ENCODE data around the gene CNTNAP2.
A peak's percentile ranks its signal among the peaks of the same experiment; 100 is the strongest.

The CNTNAP2 gene

GRCh38 chr7:147300293-147300692 lies 1183.7 kb downstream of the CNTNAP2 start:
- no peaks in the 10 kb centered on the region for H3K36me3 ChIP-seq (ENCODE audit: control insufficient read depth in 4 of 4, insufficient read depth in 4 of 4, low read length in 3 of 4)
- POLR2A ChIA-PET = no interaction called here
- H3K4me1 ChIP-seq (ENCODE audit: control extremely low read depth in 1 of 4, control insufficient read depth in 4 of 4, insufficient read depth in 4 of 4, low read length in 3 of 4) = peaks cover 3 to 32% (median 11%) of the 10 kb centered on the region in 4 experiments
- H3K4me3 ChIP-seq (ENCODE audit: control insufficient read depth in 1 of 7, extremely low read depth in 1 of 7, insufficient read depth in 4 of 7, low read depth in 2 of 7, low read length in 6 of 7) = no peak overlapping the region
- DNase-seq = no peak
- CTCF ChIA-PET = no interaction called here
- WGBS (ENCODE audit: insufficient coverage) = 90% methylated on average over 1 of the region's 1 CpG
- no peak overlapping the region for H3K27ac ChIP-seq (ENCODE audit: insufficient read depth in 1 of 2, low read depth in 1 of 2, low read length in 2 of 2, poor library complexity in 1 of 2, severe bottlenecking in 2 of 2)
- no peaks in the 10 kb centered on the region for H3K9me3 ChIP-seq (ENCODE audit: control extremely low read depth in 1 of 5, control insufficient read depth in 4 of 5, insufficient read depth in 2 of 5, low read depth in 1 of 5, low read length in 4 of 5)
- H3K27me3 ChIP-seq (replicated peaks in 2 of 5; ENCODE audit: control insufficient read depth in 4 of 5, insufficient read depth in 5 of 5, low read length in 4 of 5) = no peaks in the 10 kb centered on the region

GRCh38 chr7:147304376-147304775 lies 1187.8 kb downstream of the CNTNAP2 start:
- H3K4me1 ChIP-seq (ENCODE audit: control extremely low read depth in 1 of 4, control insufficient read depth in 4 of 4, insufficient read depth in 4 of 4, low read length in 3 of 4) = peaks cover 3 to 18% (median 4%) of the 10 kb centered on the region in 4 experiments
- no peaks in the 10 kb centered on the region for H3K36me3 ChIP-seq (ENCODE audit: control insufficient read depth in 4 of 4, insufficient read depth in 4 of 4, low read length in 3 of 4)
- H3K27me3 ChIP-seq (replicated peaks in 2 of 5; ENCODE audit: control insufficient read depth in 4 of 5, insufficient read depth in 5 of 5, low read length in 4 of 5) = no peaks in the 10 kb centered on the region
- ChIA-PET CTCF (no interaction called here), POLR2A (interaction anchor here (0.6 kb wide), 1 partner anchor 24 kb away, joined by 3 read pairs; no protein-coding TSS in a partner anchor)
- DNase-seq = peak; percentile 53 to 82 (median 67)
- no CpG with 5 or more reads among the region's 2 CpGs for WGBS (ENCODE audit: insufficient coverage)
- H3K27ac ChIP-seq (ENCODE audit: insufficient read depth in 1 of 2, low read depth in 1 of 2, low read length in 2 of 2, poor library complexity in 1 of 2, severe bottlenecking in 2 of 2) = no peak overlapping the region
- H3K9me3 ChIP-seq (ENCODE audit: control extremely low read depth in 1 of 5, control insufficient read depth in 4 of 5, insufficient read depth in 2 of 5, low read depth in 1 of 5, low read length in 4 of 5) = no peaks in the 10 kb centered on the region
- peak overlapping the region in 1 of 7 experiments; percentile 47 for H3K4me3 ChIP-seq (ENCODE audit: control insufficient read depth in 1 of 7, extremely low read depth in 1 of 7, insufficient read depth in 4 of 7, low read depth in 2 of 7, low read length in 6 of 7)

GRCh38 chr7:147305827-147306226 lies 1189.2 kb downstream of the CNTNAP2 start:
- ChIA-PET POLR2A (no interaction called here), CTCF (no interaction called here)
- Histone ChIP-seq H3K4me1 (ENCODE audit: control extremely low read depth in 1 of 4, control insufficient read depth in 4 of 4, insufficient read depth in 4 of 4, low read length in 3 of 4) (peaks cover 3 to 16% (median 4%) of the 10 kb centered on the region in 4 experiments), H3K27me3 (replicated peaks in 2 of 5; ENCODE audit: control insufficient read depth in 4 of 5, insufficient read depth in 5 of 5, low read length in 4 of 5) (no peaks in the 10 kb centered on the region), H3K36me3 (ENCODE audit: control insufficient read depth in 4 of 4, insufficient read depth in 4 of 4, low read length in 3 of 4) (no peaks in the 10 kb centered on the region), H3K27ac (ENCODE audit: insufficient read depth in 1 of 2, low read depth in 1 of 2, low read length in 2 of 2, poor library complexity in 1 of 2, severe bottlenecking in 2 of 2) (no peak overlapping the region), H3K4me3 (ENCODE audit: control insufficient read depth in 1 of 7, extremely low read depth in 1 of 7, insufficient read depth in 4 of 7, low read depth in 2 of 7, low read length in 6 of 7) (no peak overlapping the region), H3K9me3 (ENCODE audit: control extremely low read depth in 1 of 5, control insufficient read depth in 4 of 5, insufficient read depth in 2 of 5, low read depth in 1 of 5, low read length in 4 of 5) (no peaks in the 10 kb centered on the region)
- 100% methylated on average over 2 of the region's 2 CpGs for WGBS (ENCODE audit: insufficient coverage)
- DNase-seq = no peak

- no peak overlapping the region for H3K27ac ChIP-seq (ENCODE audit: insufficient read depth in 1 of 2, low read depth in 1 of 2, low read length in 2 of 2, poor library complexity in 1 of 2, severe bottlenecking in 2 of 2)
- ChIA-PET CTCF (no interaction called here), POLR2A (no interaction called here)
- H3K9me3 ChIP-seq (ENCODE audit: control extremely low read depth in 1 of 5, control insufficient read depth in 4 of 5, insufficient read depth in 2 of 5, low read depth in 1 of 5, low read length in 4 of 5) = no peaks in the 10 kb centered on the region
- no peaks in the 10 kb centered on the region for H3K36me3 ChIP-seq (ENCODE audit: control insufficient read depth in 4 of 4, insufficient read depth in 4 of 4, low read length in 3 of 4)
- no peak overlapping the region for H3K4me3 ChIP-seq (ENCODE audit: control insufficient read depth in 1 of 7, extremely low read depth in 1 of 7, insufficient read depth in 4 of 7, low read depth in 2 of 7, low read length in 6 of 7)
- no peak for DNase-seq
- H3K27me3 ChIP-seq (replicated peaks in 2 of 5; ENCODE audit: control insufficient read depth in 4 of 5, insufficient read depth in 5 of 5, low read length in 4 of 5) = no peaks in the 10 kb centered on the region
- H3K4me1 ChIP-seq (ENCODE audit: control extremely low read depth in 1 of 4, control insufficient read depth in 4 of 4, insufficient read depth in 4 of 4, low read length in 3 of 4) = peaks cover 3 to 19% (median 8%) of the 10 kb centered on the region in 4 experiments
- 100% methylated on average over 3 of the region's 5 CpGs for WGBS (ENCODE audit: insufficient coverage)
These were observed 1191.9 kb downstream of the CNTNAP2 start for GRCh38 chr7:147308539-147308938.

- Histone ChIP-seq H3K36me3 (ENCODE audit: control insufficient read depth in 4 of 4, insufficient read depth in 4 of 4, low read length in 3 of 4) (no peaks in the 10 kb centered on the region), H3K9me3 (ENCODE audit: control extremely low read depth in 1 of 5, control insufficient read depth in 4 of 5, insufficient read depth in 2 of 5, low read depth in 1 of 5, low read length in 4 of 5) (no peaks in the 10 kb centered on the region), H3K4me1 (ENCODE audit: control extremely low read depth in 1 of 4, control insufficient read depth in 4 of 4, insufficient read depth in 4 of 4, low read length in 3 of 4) (peaks cover 0 to 9% (median 1%) of the 10 kb centered on the region in 4 experiments), H3K27me3 (replicated peaks in 2 of 5; ENCODE audit: control insufficient read depth in 4 of 5, insufficient read depth in 5 of 5, low read length in 4 of 5) (no peaks in the 10 kb centered on the region), H3K27ac (ENCODE audit: insufficient read depth in 1 of 2, low read depth in 1 of 2, low read length in 2 of 2, poor library complexity in 1 of 2, severe bottlenecking in 2 of 2) (no peak overlapping the region), H3K4me3 (ENCODE audit: control insufficient read depth in 1 of 7, extremely low read depth in 1 of 7, insufficient read depth in 4 of 7, low read depth in 2 of 7, low read length in 6 of 7) (no peak overlapping the region)
- DNase-seq = peak in 2 of 3 donors; percentile 69 to 71
- ChIA-PET POLR2A (no interaction called here), CTCF (no interaction called here)
- 43% methylated on average over 1 of the region's 1 CpG for whole genome bisulfite sequencing (ENCODE audit: insufficient coverage)
These were observed 1194.7 kb downstream of the CNTNAP2 start for GRCh38 chr7:147311336-147311735.

- Histone ChIP-seq H3K9me3 (ENCODE audit: control extremely low read depth in 1 of 5, control insufficient read depth in 4 of 5, insufficient read depth in 2 of 5, low read depth in 1 of 5, low read length in 4 of 5) (peaks cover 0 to 3% (median 1%) of the 10 kb centered on the region in 5 experiments), H3K27ac (ENCODE audit: insufficient read depth in 1 of 2, low read depth in 1 of 2, low read length in 2 of 2, poor library complexity in 1 of 2, severe bottlenecking in 2 of 2) (no peak overlapping the region), H3K4me1 (ENCODE audit: control extremely low read depth in 1 of 4, control insufficient read depth in 4 of 4, insufficient read depth in 4 of 4, low read length in 3 of 4) (no peaks in the 10 kb centered on the region), H3K27me3 (replicated peaks in 2 of 5; ENCODE audit: control insufficient read depth in 4 of 5, insufficient read depth in 5 of 5, low read length in 4 of 5) (no peaks in the 10 kb centered on the region), H3K4me3 (ENCODE audit: control insufficient read depth in 1 of 7, extremely low read depth in 1 of 7, insufficient read depth in 4 of 7, low read depth in 2 of 7, low read length in 6 of 7) (no peak overlapping the region), H3K36me3 (ENCODE audit: control insufficient read depth in 4 of 4, insufficient read depth in 4 of 4, low read length in 3 of 4) (no peaks in the 10 kb centered on the region)
- CTCF ChIA-PET = no interaction called here
- no peak for DNase-seq
- POLR2A ChIA-PET = no interaction called here
- 96% methylated on average over 2 of the region's 2 CpGs for WGBS (ENCODE audit: insufficient coverage)
These were observed 1204.9 kb downstream of the CNTNAP2 start for GRCh38 chr7:147321504-147321903.

GRCh38 chr7:147332988-147333387 lies 1216.4 kb downstream of the CNTNAP2 start:
- POLR2A ChIA-PET = no interaction called here
- no CpG with 5 or more reads among the region's 2 CpGs for WGBS (ENCODE audit: insufficient coverage)
- Histone ChIP-seq H3K27ac (ENCODE audit: insufficient read depth in 1 of 2, low read depth in 1 of 2, low read length in 2 of 2, poor library complexity in 1 of 2, severe bottlenecking in 2 of 2) (no peak overlapping the region), H3K9me3 (ENCODE audit: control extremely low read depth in 1 of 5, control insufficient read depth in 4 of 5, insufficient read depth in 2 of 5, low read depth in 1 of 5, low read length in 4 of 5) (peaks cover 0 to 4% (median 0%) of the 10 kb centered on the region in 5 experiments), H3K4me3 (ENCODE audit: control insufficient read depth in 1 of 7, extremely low read depth in 1 of 7, insufficient read depth in 4 of 7, low read depth in 2 of 7, low read length in 6 of 7) (no peak overlapping the region), H3K27me3 (replicated peaks in 2 of 5; ENCODE audit: control insufficient read depth in 4 of 5, insufficient read depth in 5 of 5, low read length in 4 of 5) (no peaks in the 10 kb centered on the region), H3K36me3 (ENCODE audit: control insufficient read depth in 4 of 4, insufficient read depth in 4 of 4, low read length in 3 of 4) (no peaks in the 10 kb centered on the region), H3K4me1 (ENCODE audit: control extremely low read depth in 1 of 4, control insufficient read depth in 4 of 4, insufficient read depth in 4 of 4, low read length in 3 of 4) (peaks cover 0 to 4% (median 0%) of the 10 kb centered on the region in 4 experiments)
- CTCF ChIA-PET = no interaction called here
- peak in 2 of 3 donors; percentile 4 to 17 for DNase-seq

Data from common myeloid progenitor, CD34-positive (primary cell).